Ovary (tissue), 3 donors: ENCODE results near the gene CAMKK2.
"Not testable (repeated sequence)": the region's sequence is repeated elsewhere in the genome, so short reads cannot be mapped to it uniquely, and the experiment has no call there.

Experiments used
- EP300 ChIP-seq: sonication (generic); formaldehyde crosslinking; IDR thresholded peaks from one replicate; pipeline ENCODE4 v1.6.1; 2017; ENCODE audit warnings: antibody characterized with exemption
- TF ChIP-seq, protein P1 (sequence below), 3 donors: fragments of 450-650 bp in 2 of 3; fragments of 200-600 bp in 1 of 3; IDR thresholded peaks; one replicate each; pipeline versions ENCODE4 v1.5.1 to v1.8.0; 2016 to 2022; ENCODE audit warnings: antibody characterized with exemption in 3 of 3, mild to moderate bottlenecking in 1 of 3
- donor health status: DM: no; HTN: no; CAD: no.

DNA sequence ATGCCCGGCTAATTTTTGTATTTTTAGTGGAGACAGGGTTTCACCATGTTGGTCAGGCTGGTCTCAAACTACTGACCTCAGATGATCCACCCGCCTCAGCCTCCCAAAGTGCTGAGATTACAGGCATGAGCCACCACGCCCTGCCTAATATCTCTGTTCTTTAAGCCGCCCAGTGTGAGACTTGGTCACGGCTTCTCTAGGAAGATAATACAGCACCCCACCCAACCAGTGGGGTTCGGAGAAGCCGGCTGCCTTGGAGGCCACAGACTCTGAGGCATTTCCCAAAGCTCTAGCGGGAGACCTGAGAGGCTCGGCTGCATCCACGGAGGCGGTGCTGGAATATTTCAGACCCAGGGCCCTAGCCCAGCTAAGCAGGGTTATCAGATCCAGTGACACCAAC is 13.6 kb downstream of the CAMKK2 start:
- TF ChIP-seq, protein P1, sequence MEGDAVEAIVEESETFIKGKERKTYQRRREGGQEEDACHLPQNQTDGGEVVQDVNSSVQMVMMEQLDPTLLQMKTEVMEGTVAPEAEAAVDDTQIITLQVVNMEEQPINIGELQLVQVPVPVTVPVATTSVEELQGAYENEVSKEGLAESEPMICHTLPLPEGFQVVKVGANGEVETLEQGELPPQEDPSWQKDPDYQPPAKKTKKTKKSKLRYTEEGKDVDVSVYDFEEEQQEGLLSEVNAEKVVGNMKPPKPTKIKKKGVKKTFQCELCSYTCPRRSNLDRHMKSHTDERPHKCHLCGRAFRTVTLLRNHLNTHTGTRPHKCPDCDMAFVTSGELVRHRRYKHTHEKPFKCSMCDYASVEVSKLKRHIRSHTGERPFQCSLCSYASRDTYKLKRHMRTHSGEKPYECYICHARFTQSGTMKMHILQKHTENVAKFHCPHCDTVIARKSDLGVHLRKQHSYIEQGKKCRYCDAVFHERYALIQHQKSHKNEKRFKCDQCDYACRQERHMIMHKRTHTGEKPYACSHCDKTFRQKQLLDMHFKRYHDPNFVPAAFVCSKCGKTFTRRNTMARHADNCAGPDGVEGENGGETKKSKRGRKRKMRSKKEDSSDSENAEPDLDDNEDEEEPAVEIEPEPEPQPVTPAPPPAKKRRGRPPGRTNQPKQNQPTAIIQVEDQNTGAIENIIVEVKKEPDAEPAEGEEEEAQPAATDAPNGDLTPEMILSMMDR (IDR thresholded peaks at IDR 0.05) = not testable (repeated sequence)
- TF ChIP-seq EP300 = not testable (repeated sequence)
